Endothelial cell of umbilical vein (primary cell): Measurements from ENCODE around the gene FAM83D. TPM values are rescaled to one million over a fixed set of nuclear protein-coding genes. Genes with fewer than 3 reads are reported as not detected.

ENCODE experiments used
- BruUV-seq: library from RNA; stranded (reverse); fragments of 400-500 nt; replicated peaks from 2 replicates; lab custom pipeline; 2021; lab: Mats Ljungman, UMichigan
- CTCF ChIA-PET: fragments of 300-600, 350-600 bp; sonication (Branson Sonifier 250); formaldehyde crosslinking; loops from one replicate; lab custom pipeline; 2021; ENCODE audit warnings: antibody characterized with exemption, inconsistent platforms; lab: Charles Lee
- POLR2A ChIA-PET: fragments of 300-600, 350-600 bp; sonication (Branson Sonifier 250); formaldehyde crosslinking; loops from one replicate; lab custom pipeline; 2021; ENCODE audit warnings: antibody characterized with exemption, inconsistent platforms; lab: Charles Lee
- DNase-seq: peaks from one replicate; pipeline ENCODE4 v3.0.0-alpha.2; 2011; ENCODE audit warnings: low read depth, low spot score
- FAIRE-seq: peaks from 2 replicates; lab custom pipeline; 2011; peaks lifted over from hg19 to GRCh38; lab: Jason Lieb, UNC
- H2AFZ ChIP-seq: 2 replicates; pipeline ENCODE4 v1.6.0; 2012; ENCODE audit warnings: low read depth, low read length, control low read depth, inconsistent platforms
- H3K27ac ChIP-seq: 2 replicates; pipeline ENCODE4 v1.5.1; 2011; ENCODE audit warnings: low read depth, mild to moderate bottlenecking, control low read depth, low read length, moderate library complexity; ENCODE audit not compliant: insufficient read depth
- H3K27me3 ChIP-seq, 2 experiments: 2 replicates each; pipeline versions ENCODE4 v1.6.0 to v1.6.1; 2011; ENCODE audit warnings: low read length in 2 of 2, mixed read lengths in 1 of 2; ENCODE audit not compliant: control insufficient read depth in 2 of 2, insufficient read depth in 2 of 2
- H3K36me3 ChIP-seq, 2 experiments: 2 replicates in 1 of 2; 3 replicates in 1 of 2; pipeline ENCODE4 v1.5.1; 2011; ENCODE audit warnings: low read length in 2 of 2, mild to moderate bottlenecking in 1 of 2, moderate library complexity in 1 of 2; ENCODE audit not compliant: control insufficient read depth in 2 of 2, insufficient read depth in 2 of 2; ENCODE audit errors: extremely low read depth in 1 of 2
- H3K4me1 ChIP-seq: 3 replicates; pipeline ENCODE4 v1.5.1; 2011; ENCODE audit warnings: mild to moderate bottlenecking, low read length; ENCODE audit not compliant: control insufficient read depth, insufficient read depth; ENCODE audit errors: extremely low read depth
- H3K4me2 ChIP-seq: 2 replicates; pipeline ENCODE4 v1.6.1; 2011; ENCODE audit warnings: low read length, control low read depth, mixed read lengths; ENCODE audit not compliant: insufficient read depth
- H3K4me3 ChIP-seq, 3 experiments: fragments of 200-600 bp in 1 of 3; sonication (generic), shearing (Covaris generic) in 1 of 3; replicated peaks in 1 of 3; 2 replicates each; pipeline ENCODE4 v1.5.1; 2011 to 2016; ENCODE audit warnings: control low read depth in 3 of 3, low read length in 3 of 3, mild to moderate bottlenecking in 2 of 3, inconsistent platforms in 1 of 3, low read depth in 1 of 3, moderate library complexity in 1 of 3; ENCODE audit not compliant: insufficient read depth in 1 of 3
- H3K79me2 ChIP-seq: 2 replicates; pipeline ENCODE4 v1.6.0; 2012; ENCODE audit warnings: low read length, inconsistent platforms; ENCODE audit not compliant: control insufficient read depth, insufficient read depth
- H3K9ac ChIP-seq: replicated peaks from 2 replicates; pipeline ENCODE3; 2011; ENCODE audit warnings: low read length, control low read depth; ENCODE audit not compliant: insufficient read depth; ENCODE audit errors: extremely low read depth
- H3K9me1 ChIP-seq: replicated peaks from 3 replicates; pipeline ENCODE4 v1.6.0; 2011; ENCODE audit warnings: mild to moderate bottlenecking, low read length; ENCODE audit not compliant: control insufficient read depth, insufficient read depth; ENCODE audit errors: extremely low read depth
- H3K9me3 ChIP-seq: replicated peaks from 2 replicates; pipeline ENCODE4 v1.5.1; 2012; ENCODE audit warnings: low read length, inconsistent platforms; ENCODE audit not compliant: control insufficient read depth, insufficient read depth
- H4K20me1 ChIP-seq: replicated peaks from 2 replicates; pipeline ENCODE3; 2011; ENCODE audit warnings: mild to moderate bottlenecking, low read length; ENCODE audit not compliant: control insufficient read depth, insufficient read depth; ENCODE audit errors: extremely low read depth
- CTCF ChIP-seq, 2 donors: IDR thresholded peaks; 1 replicate in 1 of 2; 2 replicates in 1 of 2; pipeline ENCODE4 v1.5.1; 2011; ENCODE audit warnings: low read length in 2 of 2, mild to moderate bottlenecking in 2 of 2, moderate library complexity in 2 of 2, control low read depth in 1 of 2, inconsistent platforms in 1 of 2, low read depth in 1 of 2; ENCODE audit not compliant: insufficient read depth in 1 of 2; ENCODE audit errors: extremely low read depth in 1 of 2
- EZH2 ChIP-seq: IDR thresholded peaks from 2 replicates; pipeline ENCODE4 v1.6.1; 2012; ENCODE audit warnings: borderline replicate concordance, low read depth, mild to moderate bottlenecking, moderate library complexity, low read length, inconsistent platforms; ENCODE audit not compliant: severe bottlenecking
- FOS ChIP-seq: IDR thresholded peaks from 2 replicates; pipeline ENCODE4 v1.6.1; 2011; ENCODE audit warnings: mild to moderate bottlenecking, low read length, moderate library complexity, borderline replicate concordance; ENCODE audit not compliant: insufficient read depth
- GATA2 ChIP-seq: IDR thresholded peaks from 2 replicates; pipeline ENCODE4 v1.7.0; 2011; ENCODE audit warnings: low read depth, mild to moderate bottlenecking, moderate library complexity, mixed read lengths, low read length; ENCODE audit not compliant: insufficient read length, insufficient read depth
- JUN ChIP-seq: IDR thresholded peaks from 2 replicates; pipeline ENCODE4 v1.6.1; 2011; ENCODE audit warnings: borderline replicate concordance, low read depth; ENCODE audit not compliant: insufficient read length, insufficient read depth
- MAX ChIP-seq: IDR thresholded peaks from 2 replicates; pipeline ENCODE4 v1.6.1; 2011; ENCODE audit not compliant: insufficient read depth, insufficient read length
- MYC ChIP-seq: IDR thresholded peaks from one replicate; pipeline ENCODE4 v1.6.1; 2011; ENCODE audit warnings: mild to moderate bottlenecking, low read depth, low read length
- POLR2AphosphoS5 ChIP-seq: IDR thresholded peaks from 2 replicates; pipeline ENCODE4 v1.6.1; 2012; ENCODE audit warnings: low read depth, mild to moderate bottlenecking, control low read depth, low read length, moderate library complexity; ENCODE audit not compliant: insufficient read depth
- dilution Hi-C: fragments of 300-500 bp; cut with MboI; formaldehyde crosslinking; loops from one replicate; pipeline ENCODE4 v1.15.0; 2019; ENCODE audit warnings: low sequenced_read_pairs; ENCODE audit not compliant: extremely low pct_ligation_motif_present
- intact Hi-C: fragments of 100-400 bp; cut with micrococcal nuclease; formaldehyde crosslinking; loops from one replicate; pipeline ENCODE4 v1.10.0; 2022
- polyA plus RNA-seq, 4 experiments: library from polyadenylated mRNA; depleted of rRNA in 3 of 4; stranded (reverse) in 3 of 4; unstranded in 1 of 4; fragments of >200 nt; gene quantifications; 2 replicates each; pipeline versions ENCODE4 v1.2.1 to v1.2.3, GENCODE V29; 2011 to 2012; ENCODE audit warnings: missing spikeins in 1 of 4
- total RNA-seq: library from RNA; stranded (reverse); gene quantifications from 2 replicates; pipeline ENCODE4 v1.2.3, GENCODE V29; 2021

Gene FAM83D
- total and polyA plus RNA-seq, 2 donors (not counting 3 experiments of a cell fraction or from before 2014, with no cell fraction given) = 41.0 to 46.0 TPM

DNA sequence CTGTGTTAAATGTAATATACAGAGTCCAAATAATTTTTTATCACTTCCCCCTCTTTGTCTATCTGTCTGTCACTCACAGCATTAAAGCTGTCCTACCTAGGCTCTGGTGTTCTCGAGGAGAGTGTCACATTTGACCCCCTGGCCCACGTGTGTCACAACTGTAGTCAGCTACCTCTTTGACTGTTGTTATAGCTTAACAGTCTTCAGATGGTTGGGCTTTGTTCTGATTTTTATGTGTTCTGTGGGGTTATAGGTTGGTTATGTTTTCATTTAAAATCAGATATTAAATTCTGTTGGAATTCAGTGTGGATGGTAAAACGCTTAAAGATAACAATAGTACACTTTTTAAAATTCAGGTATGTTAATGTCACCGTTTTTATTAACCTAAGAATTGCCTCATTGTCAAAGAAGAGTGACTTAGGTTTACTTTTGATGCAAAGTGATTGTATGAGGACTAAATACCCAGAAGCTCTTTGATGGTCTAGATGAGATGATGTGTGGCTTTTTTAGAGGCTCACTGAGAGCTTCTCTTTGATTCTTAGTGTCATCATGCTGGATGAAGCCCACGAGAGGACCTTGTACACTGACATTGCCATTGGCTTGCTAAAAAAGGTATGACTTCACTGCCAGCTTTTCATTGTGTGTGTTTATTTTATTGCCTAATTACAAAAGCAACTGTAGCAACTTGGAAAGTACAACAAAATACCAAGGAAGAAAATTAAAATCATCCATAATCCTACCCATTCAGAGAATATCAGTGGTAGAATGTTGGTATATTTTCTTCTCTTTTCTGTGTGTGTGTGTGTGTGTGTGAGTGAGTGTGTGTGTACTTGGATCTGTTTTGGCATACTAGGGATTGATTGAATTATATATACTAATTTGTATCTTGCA lies 65.8 kb downstream of the FAM83D start:
- Histone ChIP-seq H3K27me3 (no peaks in the 10 kb centered on the region), H3K4me1 (no peaks in the 10 kb centered on the region), H3K9ac (no peak overlapping the region), H3K4me3 (no peak overlapping the region), H3K4me2 (no peak overlapping the region), H3K9me3 (no peaks in the 10 kb centered on the region), H2AFZ (no peak overlapping the region), H3K36me3 (peaks cover 6 to 10% of the 10 kb centered on the region in 2 experiments), H3K9me1 (no peaks in the 10 kb centered on the region), H3K79me2 (no peaks in the 10 kb centered on the region), H3K27ac (no peak overlapping the region), H4K20me1 (no peaks in the 10 kb centered on the region)
- FAIRE-seq (no peak), DNase-seq (no peak)
- dilution Hi-C loops (no loop called here), intact Hi-C loops (no loop called here)
- CTCF ChIA-PET = interaction anchor here (1.4 to 1.6 kb wide), 3 partner anchors 17 to 58 kb away, joined by 3 to 4 read pairs (median 3); no protein-coding TSS in a partner anchor
- BruUV-seq = no TSS peak
- POLR2A ChIA-PET = no interaction called here
- TF ChIP-seq GATA2 = no peak
- TF ChIP-seq CTCF (IDR thresholded peaks at IDR 0.05; ENCODE audit: extremely low read depth in 1 of 2, insufficient read depth in 1 of 2, low read depth in 1 of 2, low read length in 2 of 2) = no peak
- no peak for TF ChIP-seq MAX
- no peak for TF ChIP-seq FOS
- no peak for TF ChIP-seq POLR2AphosphoS5
- TF ChIP-seq EZH2 = no peak
- TF ChIP-seq MYC = no peak
- TF ChIP-seq JUN = no peak
